CD4-positive, alpha-beta T cell (primary cell): ENCODE data around the gene GALNT18. TPM values are rescaled to one million over a fixed set of nuclear protein-coding genes. Genes with fewer than 3 reads are reported as not detected.

Source experiments
- ATAC-seq: fragments of 200-7000 bp; cut with Tn5 transposase; one replicate; pipeline ENCODE4 v1.10.0; 2022; ENCODE audit warnings: mild to moderate bottlenecking; ENCODE audit not compliant: poor library complexity
- CTCF ChIA-PET: fragments of 350-600 bp; sonication (Branson Sonifier 250); formaldehyde crosslinking; loops from one replicate; lab custom pipeline; 2021; ENCODE audit warnings: antibody characterized with exemption, inconsistent platforms; lab: Charles Lee
- POLR2A ChIA-PET: fragments of 350-600 bp; sonication (Branson Sonifier 250); formaldehyde crosslinking; loops from one replicate; lab custom pipeline; 2021; ENCODE audit warnings: antibody characterized with exemption, inconsistent platforms; lab: Charles Lee
- DNase-seq, 14 experiments: peaks; one replicate each; pipeline ENCODE4 v3.0.0-alpha.2; 2013 to 2020; ENCODE audit warnings: mixed read lengths in 2 of 14
- H3K27ac ChIP-seq, 2 donors: one replicate each; pipeline versions ENCODE4 v1.5.1 to v1.7.0; 2013; ENCODE audit warnings: low read length in 2 of 2, low read depth in 1 of 2, mild to moderate bottlenecking in 1 of 2
- H3K27me3 ChIP-seq, 2 experiments: 1 replicate in 1 of 2; 2 replicates in 1 of 2; pipeline versions ENCODE4 v1.6.1 to v1.7.0; 2013; ENCODE audit warnings: low read length in 2 of 2, control low read depth in 1 of 2, mild to moderate bottlenecking in 1 of 2, moderate library complexity in 1 of 2; ENCODE audit not compliant: insufficient read depth in 2 of 2, control insufficient read depth in 1 of 2
- H3K36me3 ChIP-seq: one replicate; pipeline ENCODE4 v1.6.1; 2013; ENCODE audit warnings: low read length, control low read depth; ENCODE audit not compliant: insufficient read depth
- H3K4me1 ChIP-seq: one replicate; pipeline ENCODE4 v1.6.1; 2013; ENCODE audit warnings: low read length, control low read depth; ENCODE audit not compliant: insufficient read depth
- H3K4me3 ChIP-seq: one replicate; pipeline ENCODE4 v1.5.1; 2013; ENCODE audit warnings: mild to moderate bottlenecking, low read length, moderate library complexity
- H3K9me3 ChIP-seq, 2 experiments: 1 replicate in 1 of 2; 2 replicates in 1 of 2; pipeline versions ENCODE4 v1.6.1 to v1.7.0; 2013; ENCODE audit warnings: low read length in 2 of 2, mild to moderate bottlenecking in 2 of 2, control low read depth in 1 of 2, moderate library complexity in 1 of 2; ENCODE audit not compliant: control insufficient read depth in 1 of 2, insufficient read depth in 1 of 2
- H3K27ac Mint-ChIP-seq: one replicate; pipeline ENCODE4 v1.8.0; 2020; ENCODE audit warnings: mixed read lengths
- H3K27me3 Mint-ChIP-seq: one replicate; pipeline ENCODE4 v1.8.0; 2021; ENCODE audit warnings: mixed read lengths
- H3K36me3 Mint-ChIP-seq: one replicate; pipeline ENCODE4 v1.8.0; 2021; ENCODE audit warnings: low read depth, mixed read lengths
- H3K4me1 Mint-ChIP-seq: one replicate; pipeline ENCODE4 v1.8.0; 2021; ENCODE audit warnings: low read depth, mixed read lengths
- H3K4me3 Mint-ChIP-seq: one replicate; pipeline ENCODE4 v1.8.0; 2020; ENCODE audit warnings: mild to moderate bottlenecking, mixed read lengths
- H3K9me3 Mint-ChIP-seq: one replicate; pipeline ENCODE4 v1.8.0; 2020; ENCODE audit warnings: mixed read lengths
- CTCF ChIP-seq: fragments of 200-600 bp; IDR thresholded peaks from one replicate; pipeline ENCODE4 v1.8.0; 2022; ENCODE audit warnings: antibody characterized with exemption, mild to moderate bottlenecking
- intact Hi-C, 2 experiments: fragments of 100-400 bp; cut with DNase I in 1 of 2; cut with micrococcal nuclease in 1 of 2; formaldehyde crosslinking; loops; one replicate each; pipeline versions ENCODE4 v1.15.1 to v1.9.0; 2023 to 2025; cut with DNase I, micrococcal nuclease
- total RNA-seq, 174 experiments: library from RNA in 2 of 174; stranded (reverse) in 2 of 174; gene quantifications; one replicate each; pipeline ENCODE4 v1.2.3 and lab custom pipeline; 2021 to 2026

Gene GALNT18
- total RNA-seq, 2 experiments from 2014 or later, result 0.08 TPM; not detected in 1

- Histone ChIP-seq H3K36me3 (no peaks in the 10 kb centered on the region), H3K27me3 (peaks cover 7 to 9% of the 10 kb centered on the region in 2 experiments), H3K9me3 (no peaks in the 10 kb centered on the region), H3K4me1 (no peaks in the 10 kb centered on the region), H3K4me3 (no peak overlapping the region), H3K27ac (no peak overlapping the region)
- H3K27ac Mint-ChIP-seq, result no peak overlapping the region
- no peak for ATAC-seq
- DNase-seq, result no peak
- ChIA-PET POLR2A (no interaction called here), CTCF (no interaction called here)
- no peaks in the 10 kb centered on the region for H3K36me3 Mint-ChIP-seq
- no peaks in the 10 kb centered on the region for H3K9me3 Mint-ChIP-seq
- no peak for TF ChIP-seq CTCF
- H3K4me3 Mint-ChIP-seq, result no peak overlapping the region
- H3K4me1 Mint-ChIP-seq, result no peaks in the 10 kb centered on the region
- intact Hi-C loops, result no loop called here
- peaks cover 24% of the 10 kb centered on the region for H3K27me3 Mint-ChIP-seq
These were observed 19.8 kb downstream of the GALNT18 start for GRCh38 chr11:11602011-11602410.

DNA sequence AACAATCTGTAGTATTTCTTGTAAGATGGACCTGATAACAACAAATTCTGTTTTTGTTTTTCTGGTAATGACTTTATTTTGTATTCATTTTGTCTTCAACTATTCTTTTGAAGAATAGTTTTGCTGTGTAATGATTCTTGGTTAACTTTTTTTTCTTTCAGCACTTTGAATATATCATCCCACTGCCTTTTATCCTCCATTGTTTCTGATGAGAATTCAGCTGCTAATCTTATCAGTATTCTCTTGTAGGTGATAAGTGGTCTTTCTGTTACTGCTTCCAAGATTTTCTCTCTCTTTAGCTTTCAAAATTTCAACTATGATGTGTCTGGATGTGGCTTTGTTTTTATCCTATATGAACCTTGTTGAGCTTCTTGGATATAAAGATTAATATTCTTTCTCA lies 21.5 kb downstream of the GALNT18 start:
- Mint-ChIP-seq H3K27me3 (peaks cover 23% of the 10 kb centered on the region), H3K4me1 (no peaks in the 10 kb centered on the region), H3K4me3 (no peak overlapping the region), H3K27ac (no peak overlapping the region), H3K36me3 (no peaks in the 10 kb centered on the region), H3K9me3 (no peaks in the 10 kb centered on the region)
- ATAC-seq (no peak), DNase-seq (no peak)
- Histone ChIP-seq H3K9me3 (no peaks in the 10 kb centered on the region), H3K36me3 (no peaks in the 10 kb centered on the region), H3K27me3 (peaks cover 6 to 7% of the 10 kb centered on the region in 2 experiments), H3K27ac (no peak overlapping the region), H3K4me1 (no peaks in the 10 kb centered on the region), H3K4me3 (no peak overlapping the region)
- POLR2A ChIA-PET, result no interaction called here
- TF ChIP-seq CTCF, result no peak
- intact Hi-C loops, result no loop called here
- CTCF ChIA-PET, result no interaction called here

DNA sequence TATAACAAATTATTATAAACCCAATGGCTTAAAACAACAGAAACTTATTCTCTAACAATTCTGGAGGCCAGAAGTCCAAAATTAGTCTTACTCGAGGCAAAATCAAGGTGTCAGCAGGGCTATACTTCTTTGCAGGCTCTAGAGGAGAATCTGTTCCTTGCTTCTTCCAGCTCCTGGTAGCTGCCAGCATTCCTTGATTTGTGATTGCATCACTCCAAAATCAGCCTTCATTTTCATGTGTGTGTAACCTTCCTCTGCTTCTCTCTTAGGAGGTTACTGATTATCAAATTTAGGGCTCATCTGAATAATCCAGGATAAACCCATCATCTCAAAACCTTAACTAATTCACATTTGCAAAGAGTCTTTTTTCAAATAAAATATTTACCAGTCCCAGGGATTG lies 23.6 kb downstream of the GALNT18 start:
- Mint-ChIP-seq H3K36me3 (no peaks in the 10 kb centered on the region), H3K4me3 (no peak overlapping the region), H3K4me1 (no peaks in the 10 kb centered on the region), H3K27ac (no peak overlapping the region), H3K27me3 (peaks cover 5% of the 10 kb centered on the region), H3K9me3 (no peaks in the 10 kb centered on the region)
- Histone ChIP-seq H3K27me3 (peaks cover 2 to 7% of the 10 kb centered on the region in 2 experiments), H3K36me3 (no peaks in the 10 kb centered on the region), H3K4me1 (no peaks in the 10 kb centered on the region), H3K9me3 (no peaks in the 10 kb centered on the region), H3K27ac (no peak overlapping the region), H3K4me3 (no peak overlapping the region)
- TF ChIP-seq CTCF, result no peak
- DNase-seq (no peak), ATAC-seq (no peak)
- ChIA-PET CTCF (no interaction called here), POLR2A (no interaction called here)
- intact Hi-C loops, result no loop called here
